Retinal pigment epithelial cell (primary cell): ENCODE data around the gene TLR6.

ENCODE experiments used
- DNase-seq: peaks from one replicate; pipeline ENCODE4 v3.0.0-alpha.2; 2010; ENCODE audit warnings: low read depth
- H3K4me3 ChIP-seq: 2 replicates; pipeline ENCODE4 v1.5.1; 2011; ENCODE audit warnings: mild to moderate bottlenecking, low read length, control low read depth, moderate library complexity
- TF ChIP-seq, protein P1 (sequence below): conservative IDR thresholded peaks from 2 replicates; pipeline ENCODE4 v1.5.1; 2011; ENCODE audit warnings: low read depth, low read length, control low read depth, inconsistent platforms

Gene TLR6

DNA sequence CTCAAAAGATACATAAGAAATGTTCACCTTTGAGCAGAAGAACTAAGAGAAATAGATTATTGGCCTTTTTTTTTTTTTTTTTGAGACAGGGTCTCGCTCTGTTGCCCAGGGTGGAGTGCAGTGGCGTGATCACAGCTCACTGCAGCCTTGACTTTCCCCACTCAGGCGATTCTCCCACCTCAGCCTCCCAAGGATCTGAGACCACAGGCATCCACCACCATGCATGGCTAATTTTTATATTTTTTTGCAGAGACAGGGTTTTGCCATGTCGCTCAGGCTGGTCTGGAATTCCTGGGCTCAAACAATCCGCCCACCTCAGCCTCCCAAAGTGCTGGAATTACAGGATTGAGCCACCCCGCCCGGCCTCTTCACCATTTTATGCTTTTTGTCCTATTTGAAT, 2.9 kb upstream of the TLR6 start:
- TF ChIP-seq, protein P1, sequence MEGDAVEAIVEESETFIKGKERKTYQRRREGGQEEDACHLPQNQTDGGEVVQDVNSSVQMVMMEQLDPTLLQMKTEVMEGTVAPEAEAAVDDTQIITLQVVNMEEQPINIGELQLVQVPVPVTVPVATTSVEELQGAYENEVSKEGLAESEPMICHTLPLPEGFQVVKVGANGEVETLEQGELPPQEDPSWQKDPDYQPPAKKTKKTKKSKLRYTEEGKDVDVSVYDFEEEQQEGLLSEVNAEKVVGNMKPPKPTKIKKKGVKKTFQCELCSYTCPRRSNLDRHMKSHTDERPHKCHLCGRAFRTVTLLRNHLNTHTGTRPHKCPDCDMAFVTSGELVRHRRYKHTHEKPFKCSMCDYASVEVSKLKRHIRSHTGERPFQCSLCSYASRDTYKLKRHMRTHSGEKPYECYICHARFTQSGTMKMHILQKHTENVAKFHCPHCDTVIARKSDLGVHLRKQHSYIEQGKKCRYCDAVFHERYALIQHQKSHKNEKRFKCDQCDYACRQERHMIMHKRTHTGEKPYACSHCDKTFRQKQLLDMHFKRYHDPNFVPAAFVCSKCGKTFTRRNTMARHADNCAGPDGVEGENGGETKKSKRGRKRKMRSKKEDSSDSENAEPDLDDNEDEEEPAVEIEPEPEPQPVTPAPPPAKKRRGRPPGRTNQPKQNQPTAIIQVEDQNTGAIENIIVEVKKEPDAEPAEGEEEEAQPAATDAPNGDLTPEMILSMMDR: no peak
- DNase-seq: no peak
- H3K4me3 ChIP-seq: no peak overlapping the region

DNA sequence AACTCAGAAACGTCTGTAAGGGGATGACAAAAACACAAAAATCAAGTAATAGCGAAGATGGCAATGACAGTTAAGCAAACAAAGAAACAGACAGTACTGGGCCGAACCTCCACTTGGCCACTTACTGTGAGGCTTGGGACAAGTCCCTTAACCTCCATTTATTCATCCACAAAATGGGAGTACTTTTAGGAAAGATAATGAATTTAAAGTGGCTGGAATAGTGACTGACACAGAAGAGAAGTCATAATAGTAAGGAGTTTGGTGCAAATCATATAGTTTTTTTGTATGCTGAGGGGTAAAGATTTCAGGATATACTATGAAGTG, 1.4 kb upstream of the TLR6 start:
- TF ChIP-seq, protein P1: no peak
- no peak overlapping the region for H3K4me3 ChIP-seq
- no peak for DNase-seq

DNA sequence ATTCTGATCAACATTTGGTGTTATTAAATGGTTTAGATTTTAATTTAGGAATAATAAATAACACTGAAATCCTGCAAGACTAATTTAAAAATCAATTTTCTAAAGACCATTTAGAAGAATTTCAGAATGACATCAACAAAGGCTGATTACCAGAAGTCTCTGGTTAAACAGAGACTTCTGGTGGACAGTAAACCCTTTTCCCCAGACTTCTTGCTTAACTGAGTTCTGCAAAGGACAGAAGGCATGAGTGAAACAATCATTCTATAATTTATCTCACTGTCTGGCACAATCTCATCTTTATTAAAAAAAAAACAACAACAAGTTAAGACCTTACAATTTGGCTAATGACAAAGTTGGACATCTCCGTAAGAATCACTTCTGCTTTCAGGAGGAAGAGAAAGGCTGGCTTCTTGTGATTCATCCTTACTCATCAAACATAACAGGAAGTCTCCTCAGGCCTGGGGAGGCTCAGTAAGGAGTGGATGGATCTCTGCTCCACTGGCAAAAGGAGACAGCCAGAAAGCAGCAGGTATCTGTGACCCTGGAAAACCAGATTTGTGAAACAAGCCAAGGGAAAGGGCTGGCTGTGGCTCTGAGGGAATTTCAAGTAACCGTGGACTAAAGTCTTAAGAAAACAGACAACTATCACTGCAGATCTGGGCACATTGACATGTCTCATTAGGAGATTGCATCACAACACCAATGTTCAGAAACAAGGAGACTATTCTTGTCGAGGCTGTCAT, 908 bp upstream of the TLR6 start:
- no peak for DNase-seq
- TF ChIP-seq, protein P1: no peak
- no peak overlapping the region for H3K4me3 ChIP-seq

DNA sequence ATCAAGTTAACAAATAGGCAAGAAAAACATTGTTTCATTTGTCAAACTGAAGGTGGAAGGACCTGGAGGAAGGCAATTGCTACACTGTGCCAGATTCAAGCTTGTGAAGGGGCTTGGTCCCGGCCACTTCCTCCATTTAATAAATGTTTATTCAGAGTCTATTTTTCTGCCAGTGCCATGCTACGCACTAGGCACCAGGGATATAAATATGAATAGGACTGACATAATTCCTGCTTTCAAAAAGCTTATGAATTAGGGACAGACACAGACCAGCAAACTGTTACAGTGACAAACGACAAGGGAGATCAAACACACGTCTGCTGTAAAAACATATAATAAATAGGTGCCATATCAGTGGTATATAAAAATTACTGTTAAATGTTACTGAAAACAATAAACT, 571 bp downstream of the TLR6 start:
- H3K4me3 ChIP-seq: no peak overlapping the region
- no peak for DNase-seq
- TF ChIP-seq, protein P1: no peak

DNA sequence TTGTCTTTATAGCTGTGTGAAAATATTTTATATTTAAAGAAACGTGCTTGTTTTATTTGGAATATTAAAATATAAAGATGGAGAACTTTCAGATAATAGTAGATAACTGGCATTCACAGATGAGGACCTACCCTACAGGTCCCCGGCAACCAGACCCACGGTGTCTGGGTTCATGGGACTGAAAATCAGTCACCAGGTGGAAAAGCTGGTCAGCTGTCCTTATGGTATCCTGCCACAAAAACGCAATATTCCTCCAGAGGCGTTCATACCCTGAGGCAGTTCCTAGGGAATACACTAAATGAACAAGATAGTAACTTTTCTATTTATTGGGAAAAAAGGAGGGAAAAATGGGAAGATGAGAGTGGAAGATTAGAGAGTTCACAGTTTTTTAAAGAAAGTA, 1.2 kb downstream of the TLR6 start:
- no peak for DNase-seq
- H3K4me3 ChIP-seq: no peak overlapping the region
- TF ChIP-seq, protein P1: no peak

DNA sequence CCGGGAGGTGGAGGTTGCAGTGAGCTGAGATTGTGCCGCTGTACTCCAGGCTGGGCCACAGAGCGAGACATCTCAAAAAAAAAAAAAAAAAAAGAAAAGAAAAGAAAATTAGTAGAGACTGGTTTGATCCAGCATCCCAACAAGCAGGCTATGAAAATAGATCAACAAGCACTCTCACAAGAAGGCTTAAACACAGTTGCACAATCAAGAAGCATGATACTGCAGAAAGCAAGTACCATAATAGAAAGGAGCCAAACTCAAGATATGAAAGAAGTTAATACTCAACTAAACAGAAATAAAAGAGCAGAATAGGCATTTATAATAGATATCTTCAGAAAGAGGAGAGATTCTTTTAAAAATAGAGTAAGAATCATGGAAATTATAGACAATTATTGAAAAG, 10.6 kb downstream of the TLR6 start:
- TF ChIP-seq, protein P1: no peak
- H3K4me3 ChIP-seq: no peak overlapping the region
- DNase-seq: no peak

DNA sequence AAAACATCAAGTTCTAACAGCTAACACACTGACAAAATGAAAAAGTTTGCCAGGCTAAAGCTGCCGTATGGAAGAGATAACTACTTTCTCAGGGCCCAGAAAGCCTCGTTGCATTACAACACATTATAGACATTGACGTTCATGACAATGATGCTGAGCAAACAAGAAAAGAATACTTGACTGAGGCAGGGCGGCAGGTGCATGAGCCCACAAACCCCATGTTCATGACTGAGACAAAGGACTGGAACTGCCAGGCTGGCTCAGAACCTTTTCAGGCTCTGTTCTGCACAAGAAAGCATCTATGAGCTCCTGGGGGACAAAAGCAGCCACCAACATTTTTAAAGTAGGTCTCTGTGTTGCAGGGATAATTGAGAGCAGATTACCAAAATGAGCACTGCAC, 13.6 kb downstream of the TLR6 start:
- TF ChIP-seq, protein P1: no peak

More for the DNA sequence above, 13.6 kb downstream of the TLR6 start:
- H3K4me3 ChIP-seq: no peak overlapping the region
- DNase-seq: no peak
